A204.1 (cell line): ENCODE results near the gene TNNI3.
A peak's percentile ranks its signal among the peaks of the same experiment; 100 is the strongest.
"Not testable (repeated sequence)": the region's sequence is repeated elsewhere in the genome, so short reads cannot be mapped to it uniquely, and the experiment has no call there.

Experiments
- FAIRE-seq: peaks from 2 replicates; lab custom pipeline; 2012; peaks lifted over from hg19 to GRCh38; lab: Jason Lieb, UNC

The TNNI3 gene

GRCh38 chr19:55172741-55173140, 15.2 kb upstream of the TNNI3 start:
- no peak for FAIRE-seq

- not testable (repeated sequence) for FAIRE-seq
These were observed 14.8 kb upstream of the TNNI3 start for GRCh38 chr19:55172318-55172717.

GRCh38 chr19:55171440-55171839, 13.9 kb upstream of the TNNI3 start:
- FAIRE-seq = no peak

- no peak for FAIRE-seq
These were observed 11.6 kb upstream of the TNNI3 start for GRCh38 chr19:55169136-55169535.

GRCh38 chr19:55166530-55167268, 9.2 kb upstream of the TNNI3 start, which contains the start of gene DNAAF3:
Gene DNAAF3 (minus strand): TSS chr19:55166613. CDS start chr19:55166413, 200 bp downstream.
- FAIRE-seq = peak; percentile 98

GRCh38 chr19:55165952-55166529, 8.5 kb upstream of the TNNI3 start:
- FAIRE-seq = no peak

- FAIRE-seq = no peak
These were observed 4.2 kb upstream of the TNNI3 start for GRCh38 chr19:55161571-55162322.

- no peak for FAIRE-seq
These were observed 3.4 kb upstream of the TNNI3 start for GRCh38 chr19:55160986-55161365.

GRCh38 chr19:55160128-55160985, 2.8 kb upstream of the TNNI3 start:
- FAIRE-seq = no peak

GRCh38 chr19:55158848-55159749, 1.6 kb upstream of the TNNI3 start:
- FAIRE-seq = no peak

- no peak for FAIRE-seq
These were observed 891 bp upstream of the TNNI3 start for GRCh38 chr19:55158423-55158822.

- no peak for FAIRE-seq
These were observed 1.1 kb downstream of the TNNI3 start for GRCh38 chr19:55156202-55157063.

GRCh38 chr19:55155784-55156183, 1.7 kb downstream of the TNNI3 start:
- not testable (repeated sequence) for FAIRE-seq

GRCh38 chr19:55153652-55154264, 3.8 kb downstream of the TNNI3 start:
- no peak for FAIRE-seq

GRCh38 chr19:55152017-55152416, 5.5 kb downstream of the TNNI3 start:
- no peak for FAIRE-seq

GRCh38 chr19:55149078-55150003, 8.2 kb downstream of the TNNI3 start, which contains the start of gene TNNT1:
Gene TNNT1 (minus strand): TSS chr19:55149206. CDS start chr19:55147157, 2,049 bp downstream.
- no peak for FAIRE-seq

- FAIRE-seq = no peak
These were observed 9.8 kb downstream of the TNNI3 start for GRCh38 chr19:55147545-55148251.
